ENCODE data around the gene ANKRD28.

DNA sequence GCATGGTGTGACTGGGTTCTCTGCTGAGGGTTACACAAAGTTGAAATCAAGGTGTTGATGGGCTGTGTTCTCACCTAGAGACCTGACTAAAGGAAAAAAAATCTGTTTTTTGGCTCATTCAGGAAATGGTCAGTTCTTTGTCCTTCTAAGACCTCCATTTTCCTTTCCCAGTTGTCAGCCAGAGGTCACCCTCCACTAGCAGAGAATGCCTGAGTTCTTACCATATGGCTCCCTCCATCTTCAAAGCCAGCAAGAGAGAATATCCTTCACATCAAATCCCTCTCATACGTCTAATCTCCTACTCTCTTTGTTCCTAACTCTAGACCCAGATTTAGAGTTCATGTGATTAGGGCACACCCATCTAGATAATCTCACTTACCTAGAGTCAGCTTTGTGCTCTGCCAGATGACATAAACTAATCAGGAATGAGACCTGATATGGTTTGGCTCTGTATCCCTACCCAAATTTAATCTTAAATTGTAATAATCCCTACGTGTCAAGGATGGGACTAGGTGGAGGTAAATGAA is 19.4 kb downstream of the ANKRD28 start:
- TF ChIP-seq, protein P1, sequence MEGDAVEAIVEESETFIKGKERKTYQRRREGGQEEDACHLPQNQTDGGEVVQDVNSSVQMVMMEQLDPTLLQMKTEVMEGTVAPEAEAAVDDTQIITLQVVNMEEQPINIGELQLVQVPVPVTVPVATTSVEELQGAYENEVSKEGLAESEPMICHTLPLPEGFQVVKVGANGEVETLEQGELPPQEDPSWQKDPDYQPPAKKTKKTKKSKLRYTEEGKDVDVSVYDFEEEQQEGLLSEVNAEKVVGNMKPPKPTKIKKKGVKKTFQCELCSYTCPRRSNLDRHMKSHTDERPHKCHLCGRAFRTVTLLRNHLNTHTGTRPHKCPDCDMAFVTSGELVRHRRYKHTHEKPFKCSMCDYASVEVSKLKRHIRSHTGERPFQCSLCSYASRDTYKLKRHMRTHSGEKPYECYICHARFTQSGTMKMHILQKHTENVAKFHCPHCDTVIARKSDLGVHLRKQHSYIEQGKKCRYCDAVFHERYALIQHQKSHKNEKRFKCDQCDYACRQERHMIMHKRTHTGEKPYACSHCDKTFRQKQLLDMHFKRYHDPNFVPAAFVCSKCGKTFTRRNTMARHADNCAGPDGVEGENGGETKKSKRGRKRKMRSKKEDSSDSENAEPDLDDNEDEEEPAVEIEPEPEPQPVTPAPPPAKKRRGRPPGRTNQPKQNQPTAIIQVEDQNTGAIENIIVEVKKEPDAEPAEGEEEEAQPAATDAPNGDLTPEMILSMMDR (conservative IDR thresholded peaks at IDR 0.05; ENCODE audit: low read length) = no peak
- TF ChIP-seq EZH2phosphoT487 (IDR thresholded peaks at IDR 0.05; ENCODE audit: borderline replicate concordance, low read depth, low read length) = no peak
